Adipocyte (in vitro differentiated cells): ENCODE data around the gene NRXN3.
A peak's percentile ranks its signal among the peaks of the same experiment; 100 is the strongest.

Source experiments
- DNase-seq: peaks from one replicate; pipeline ENCODE4 v3.0.0-alpha.2; 2015; ENCODE audit warnings: low read depth
- H3K27me3 ChIP-seq: replicated peaks from 2 replicates; pipeline ENCODE4 v1.7.0; 2013; ENCODE audit warnings: mild to moderate bottlenecking, low read length, moderate library complexity; ENCODE audit not compliant: control insufficient read depth, insufficient read depth
- H3K36me3 ChIP-seq: 2 replicates; pipeline ENCODE4 v1.7.0; 2013; ENCODE audit warnings: low read length, mild to moderate bottlenecking, moderate library complexity; ENCODE audit not compliant: control insufficient read depth, insufficient read depth, severe bottlenecking
- H3K4me1 ChIP-seq: 2 replicates; pipeline ENCODE4 v1.7.0; 2013; ENCODE audit warnings: mild to moderate bottlenecking, low read length, moderate library complexity; ENCODE audit not compliant: control insufficient read depth, insufficient read depth
- H3K4me3 ChIP-seq: 2 replicates; pipeline ENCODE4 v1.7.0; 2013; ENCODE audit warnings: mild to moderate bottlenecking, low read length, moderate library complexity
- H3K9ac ChIP-seq: 2 replicates; pipeline ENCODE4 v1.7.0; 2013; ENCODE audit warnings: mild to moderate bottlenecking, low read length, moderate library complexity
- H3K9me3 ChIP-seq: 2 replicates; pipeline ENCODE4 v1.7.0; 2013; ENCODE audit warnings: mild to moderate bottlenecking, low read length, moderate library complexity; ENCODE audit not compliant: control insufficient read depth

Gene NRXN3

DNA sequence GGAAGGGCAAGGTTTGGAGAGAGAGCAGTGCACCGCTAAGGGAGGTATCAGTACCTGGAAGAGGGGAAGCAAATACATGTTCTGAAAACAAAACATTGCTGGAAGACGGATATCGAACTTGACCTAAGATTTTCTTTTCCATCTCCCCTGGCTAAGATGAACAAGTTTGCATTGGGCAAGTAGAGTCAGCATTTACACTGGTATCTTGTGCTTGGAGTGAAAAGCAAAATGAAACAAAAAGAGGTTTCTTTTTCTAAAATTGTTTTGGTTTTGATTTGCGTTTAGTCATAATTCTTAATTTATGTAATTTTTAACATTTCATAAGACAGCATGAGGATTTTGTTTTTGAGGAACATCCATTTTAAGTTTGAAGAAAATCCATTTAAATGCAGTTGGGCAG lies 881.6 kb downstream of the NRXN3 start:
- no peak overlapping the region for H3K4me3 ChIP-seq

DNA sequence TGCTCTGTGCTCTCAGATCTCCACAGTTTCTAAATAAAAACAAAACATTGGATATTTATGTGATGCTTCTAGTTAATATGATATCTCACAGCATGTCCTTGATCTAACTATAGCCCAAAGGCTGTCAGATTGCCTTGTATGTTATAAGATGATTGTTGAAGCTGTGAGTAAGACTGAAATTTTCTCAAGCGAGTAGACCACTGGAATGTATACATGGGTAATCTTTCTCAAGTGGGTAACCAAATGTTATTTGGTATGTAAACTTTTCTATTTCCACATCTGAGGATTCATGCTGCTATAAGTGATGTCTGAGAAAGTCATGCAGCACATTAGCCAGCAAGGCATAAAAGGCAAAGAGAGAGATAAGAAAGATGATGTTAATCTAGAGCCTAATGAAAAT lies 886.7 kb downstream of the NRXN3 start:
- Histone ChIP-seq H3K36me3 (no peaks in the 10 kb centered on the region), H3K4me3 (no peak overlapping the region), H3K27me3 (no peaks in the 10 kb centered on the region), H3K4me1 (no peaks in the 10 kb centered on the region), H3K9me3 (no peaks in the 10 kb centered on the region), H3K9ac (no peak overlapping the region)
- peak; percentile 21 for DNase-seq

More for the DNA sequence above, 881.6 kb downstream of the NRXN3 start:
- no peaks in the 10 kb centered on the region for H3K4me1 ChIP-seq
- H3K36me3 ChIP-seq = no peaks in the 10 kb centered on the region
- no peaks in the 10 kb centered on the region for H3K27me3 ChIP-seq
- H3K9me3 ChIP-seq = no peaks in the 10 kb centered on the region
- H3K9ac ChIP-seq = no peak overlapping the region
- DNase-seq = no peak

DNA sequence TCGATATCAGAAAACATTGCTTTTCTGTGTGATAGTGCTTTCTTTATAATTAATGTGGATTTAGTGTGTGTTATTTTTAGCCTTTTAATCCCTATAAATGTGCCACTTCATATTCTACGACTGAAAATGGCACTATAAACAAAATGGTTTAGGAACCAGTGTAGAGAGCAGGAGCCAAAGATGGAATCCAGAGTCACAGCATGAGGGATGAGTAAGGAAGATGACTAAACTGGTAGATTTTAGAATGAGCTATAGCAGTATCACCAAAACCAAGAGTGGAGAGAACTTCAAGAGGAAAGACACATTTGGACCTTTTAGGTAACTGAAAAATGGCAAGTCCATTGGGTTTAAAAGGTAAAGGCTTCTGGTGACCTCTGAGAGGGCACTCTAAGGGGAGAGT lies 887.2 kb downstream of the NRXN3 start:
- H3K9ac ChIP-seq = no peak overlapping the region
- no peaks in the 10 kb centered on the region for H3K27me3 ChIP-seq
- no peaks in the 10 kb centered on the region for H3K4me1 ChIP-seq
- H3K36me3 ChIP-seq = no peaks in the 10 kb centered on the region
- H3K4me3 ChIP-seq = no peak overlapping the region
- DNase-seq = no peak
- H3K9me3 ChIP-seq = no peaks in the 10 kb centered on the region

DNA sequence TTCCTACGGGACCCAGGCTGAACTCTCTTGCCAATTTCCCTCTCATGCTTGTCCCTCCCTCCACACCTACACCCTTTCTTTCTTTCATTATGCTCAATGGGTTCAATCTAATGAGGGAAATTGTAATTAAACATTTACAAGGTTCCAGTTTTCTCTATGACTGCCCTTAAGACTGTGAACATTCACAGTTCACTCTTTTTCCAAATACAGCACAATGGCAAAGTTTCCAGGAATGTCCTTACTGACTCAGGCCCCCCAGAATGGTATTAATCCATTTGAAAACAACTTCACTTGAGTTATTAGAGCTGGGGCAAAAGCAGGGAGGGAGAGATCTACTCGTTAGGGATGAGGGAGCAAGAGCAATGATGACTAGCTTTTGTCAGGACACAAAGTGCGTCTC lies 892.1 kb downstream of the NRXN3 start:
- no peak overlapping the region for H3K4me3 ChIP-seq
- no peaks in the 10 kb centered on the region for H3K9me3 ChIP-seq
- no peaks in the 10 kb centered on the region for H3K27me3 ChIP-seq
- H3K4me1 ChIP-seq = no peaks in the 10 kb centered on the region
- H3K36me3 ChIP-seq = no peaks in the 10 kb centered on the region
- H3K9ac ChIP-seq = no peak overlapping the region
- DNase-seq = no peak

DNA sequence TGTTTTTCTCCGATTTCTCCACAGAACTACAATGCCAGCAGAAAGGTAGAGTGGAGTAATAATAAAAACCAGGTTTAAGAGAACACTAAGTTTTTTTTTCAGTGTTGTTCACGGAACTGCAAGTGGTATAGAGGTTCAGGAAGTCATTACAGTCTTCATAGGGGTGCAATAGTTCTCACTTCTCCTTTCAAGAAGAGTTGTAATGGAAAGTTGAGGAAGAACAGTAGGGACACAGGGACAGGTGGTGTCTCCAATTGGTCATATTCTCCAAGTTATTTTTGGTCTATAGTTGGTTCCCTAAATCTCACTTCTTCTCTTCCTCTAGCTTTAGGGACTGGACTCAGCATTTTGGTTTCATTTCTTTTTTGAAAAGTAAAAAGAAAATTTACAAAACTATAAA lies 894.0 kb downstream of the NRXN3 start:
- no peak overlapping the region for H3K9ac ChIP-seq
- H3K4me3 ChIP-seq = no peak overlapping the region
- H3K9me3 ChIP-seq = no peaks in the 10 kb centered on the region
- H3K27me3 ChIP-seq = no peaks in the 10 kb centered on the region
- DNase-seq = no peak
- H3K4me1 ChIP-seq = no peaks in the 10 kb centered on the region
- H3K36me3 ChIP-seq = no peaks in the 10 kb centered on the region

DNA sequence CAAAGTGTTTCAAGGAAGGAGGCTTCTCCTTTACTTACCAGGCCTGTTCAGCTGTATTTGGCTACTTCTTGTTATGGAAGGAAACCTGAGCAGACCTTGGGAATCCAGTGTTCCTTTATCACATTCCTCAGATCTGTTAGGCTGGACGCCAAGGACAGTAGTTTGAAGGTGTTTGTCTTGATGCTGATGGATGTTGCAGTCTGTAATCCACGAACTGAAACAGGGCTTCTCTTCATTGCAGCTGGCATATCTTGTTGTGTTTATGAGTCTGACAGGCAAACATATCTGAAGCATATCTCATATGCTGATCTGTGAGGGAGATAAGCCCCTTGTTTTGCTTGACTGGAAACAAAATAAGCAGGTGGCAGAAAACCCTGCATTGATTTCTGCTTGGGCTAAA lies 904.3 kb downstream of the NRXN3 start:
- no peaks in the 10 kb centered on the region for H3K9me3 ChIP-seq
- no peak for DNase-seq
- no peaks in the 10 kb centered on the region for H3K4me1 ChIP-seq
- no peak overlapping the region for H3K4me3 ChIP-seq
- no peaks in the 10 kb centered on the region for H3K27me3 ChIP-seq
- H3K9ac ChIP-seq = no peak overlapping the region
- no peaks in the 10 kb centered on the region for H3K36me3 ChIP-seq

DNA sequence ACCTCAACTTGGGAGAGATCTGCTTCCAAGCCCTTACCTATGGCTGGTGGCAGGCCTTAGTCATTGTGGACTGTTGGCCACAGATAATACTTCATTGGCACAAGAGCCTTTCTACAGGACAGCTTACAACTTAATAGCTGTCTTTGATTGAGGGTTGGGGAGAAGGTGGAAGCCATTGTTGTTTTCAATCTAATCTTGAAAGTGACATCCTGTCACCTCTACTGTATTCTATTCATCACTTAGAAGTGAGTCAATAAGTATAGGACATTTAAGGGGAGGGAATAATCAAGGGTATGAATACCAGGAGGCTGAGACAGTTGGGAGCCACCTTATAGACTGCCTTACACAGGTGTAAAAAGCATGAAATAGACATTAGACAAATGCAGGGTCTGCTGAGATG lies 906.3 kb downstream of the NRXN3 start:
- Histone ChIP-seq H3K36me3 (no peaks in the 10 kb centered on the region), H3K27me3 (no peaks in the 10 kb centered on the region), H3K4me1 (no peaks in the 10 kb centered on the region), H3K9ac (no peak overlapping the region), H3K9me3 (no peaks in the 10 kb centered on the region), H3K4me3 (no peak overlapping the region)
- DNase-seq = no peak

GRCh38 chr14:79077096-79077495 lies 906.9 kb downstream of the NRXN3 start:
- Histone ChIP-seq H3K9ac (no peak overlapping the region), H3K36me3 (no peaks in the 10 kb centered on the region), H3K4me3 (no peak overlapping the region), H3K27me3 (no peaks in the 10 kb centered on the region), H3K4me1 (no peaks in the 10 kb centered on the region), H3K9me3 (no peaks in the 10 kb centered on the region)
- DNase-seq = no peak

DNA sequence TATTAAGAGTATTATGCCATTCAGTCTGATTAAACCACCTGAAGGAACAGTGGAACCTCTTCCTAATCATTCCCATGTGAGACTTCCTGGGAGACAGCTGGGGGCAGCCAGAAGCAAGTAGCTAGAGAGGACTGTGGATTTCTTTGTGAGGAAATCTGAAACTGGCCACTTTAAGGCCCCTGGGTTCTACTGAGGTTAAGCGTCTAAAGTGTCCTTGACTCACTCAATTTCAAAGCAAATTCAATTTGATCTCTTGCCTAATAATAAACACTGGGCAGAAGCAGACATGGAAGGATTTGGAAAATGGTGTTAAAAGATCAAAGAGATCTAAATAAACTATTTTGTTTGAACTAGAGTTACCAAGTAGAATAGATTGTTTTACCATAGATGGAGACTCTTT lies 909.9 kb downstream of the NRXN3 start:
- DNase-seq = no peak
- H3K9ac ChIP-seq = no peak overlapping the region
- no peaks in the 10 kb centered on the region for H3K27me3 ChIP-seq
- no peaks in the 10 kb centered on the region for H3K4me1 ChIP-seq
- no peaks in the 10 kb centered on the region for H3K9me3 ChIP-seq
- H3K36me3 ChIP-seq = no peaks in the 10 kb centered on the region
- no peak overlapping the region for H3K4me3 ChIP-seq

- H3K4me3 ChIP-seq = no peak overlapping the region
- H3K27me3 ChIP-seq = no peaks in the 10 kb centered on the region
- no peaks in the 10 kb centered on the region for H3K4me1 ChIP-seq
- no peaks in the 10 kb centered on the region for H3K9me3 ChIP-seq
- no peaks in the 10 kb centered on the region for H3K36me3 ChIP-seq
- H3K9ac ChIP-seq = no peak overlapping the region
- no peak for DNase-seq
Observed at GRCh38 chr14:79082883-79083282, 912.7 kb downstream of the NRXN3 start.

GRCh38 chr14:79083356-79083755 lies 913.2 kb downstream of the NRXN3 start:
- no peak overlapping the region for H3K9ac ChIP-seq
- no peak for DNase-seq
- no peaks in the 10 kb centered on the region for H3K9me3 ChIP-seq
- H3K36me3 ChIP-seq = no peaks in the 10 kb centered on the region
- no peaks in the 10 kb centered on the region for H3K4me1 ChIP-seq
- H3K4me3 ChIP-seq = no peak overlapping the region
- H3K27me3 ChIP-seq = no peaks in the 10 kb centered on the region

GRCh38 chr14:79084861-79085260 lies 914.7 kb downstream of the NRXN3 start:
- Histone ChIP-seq H3K4me1 (no peaks in the 10 kb centered on the region), H3K4me3 (no peak overlapping the region), H3K9ac (no peak overlapping the region), H3K9me3 (no peaks in the 10 kb centered on the region), H3K36me3 (no peaks in the 10 kb centered on the region), H3K27me3 (no peaks in the 10 kb centered on the region)
- no peak for DNase-seq
